NCI-H748 (cell line): Measurements from ENCODE around the gene ERVW-1.
"Not testable (repeated sequence)": the region's sequence is repeated elsewhere in the genome, so short reads cannot be mapped to it uniquely, and the experiment has no call there.

Source experiments
- DNase-seq: peaks from one replicate; lab custom pipeline; 2025; ENCODE audit not compliant: unreplicated experiment; lab: John Stamatoyannopoulos, UW

Gene ERVW-1

DNA sequence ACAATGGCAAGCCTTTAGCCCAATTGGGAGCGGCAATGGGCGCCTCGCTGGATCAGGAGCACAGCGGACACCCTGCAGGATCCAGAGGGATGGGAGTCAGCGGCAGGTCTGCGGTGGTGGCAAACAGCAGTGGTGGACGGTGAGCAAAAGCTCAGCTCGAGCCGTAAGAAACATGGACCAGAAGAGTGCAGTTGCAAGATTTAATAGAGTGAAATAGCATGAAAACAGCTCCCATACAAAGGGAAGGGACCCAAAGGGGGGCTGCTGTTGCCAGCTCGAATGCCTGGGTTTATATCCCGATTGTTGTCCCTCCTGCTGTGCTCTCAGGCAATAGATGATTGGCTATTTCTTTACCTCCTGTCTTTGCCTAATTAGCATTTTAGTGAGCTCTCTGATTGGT, at the start of gene ERVW-1:
TSS of gene ERVW-1 (minus strand) at position 266 of the 400 bp plus-strand sequence. CDS start 7,565 bp downstream, outside the sequence.
- not testable (repeated sequence) for DNase-seq

- no peak for DNase-seq
These were observed 45.4 kb upstream of the ERVW-1 start for GRCh38 chr7:92523110-92523509.

DNA sequence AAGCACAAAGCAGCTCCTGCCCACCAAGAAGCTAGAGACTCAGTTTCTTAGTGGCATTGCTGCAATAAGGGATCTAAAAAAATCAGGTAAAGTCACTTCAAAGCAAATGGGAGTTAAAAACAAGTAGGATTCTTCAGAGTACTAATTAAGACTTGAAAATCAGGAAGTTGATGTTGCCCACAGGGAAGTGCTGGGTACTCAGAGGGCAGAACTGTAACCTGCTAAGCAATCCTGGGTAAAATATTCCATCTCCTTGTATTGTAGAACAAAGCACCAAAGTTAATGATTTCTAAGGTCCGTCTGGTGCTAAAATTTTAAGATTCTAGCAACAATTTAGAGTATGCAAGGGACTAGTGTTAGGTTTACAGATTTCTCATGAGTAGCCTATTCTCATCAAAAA, 42.3 kb upstream of the ERVW-1 start:
- no peak for DNase-seq

DNA sequence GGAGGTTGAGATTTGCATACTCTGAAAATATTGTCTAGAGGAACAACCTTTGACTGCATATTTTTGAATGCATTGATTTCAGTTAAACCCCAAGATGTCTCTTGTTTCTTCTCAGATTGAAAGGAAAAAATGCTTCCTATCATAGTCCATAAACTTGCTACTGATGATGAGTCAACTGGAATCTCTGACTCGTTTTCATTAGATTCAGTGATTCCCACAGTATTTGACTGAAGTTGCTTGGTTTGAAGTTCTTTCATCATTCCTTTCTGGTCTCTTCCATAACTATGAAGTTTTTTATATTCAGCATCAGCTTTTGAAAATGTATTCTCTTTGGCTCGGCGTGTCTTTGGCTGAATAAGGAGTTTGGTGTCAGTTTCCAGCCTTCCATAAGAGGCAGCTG, 39.9 kb upstream of the ERVW-1 start:
- no peak for DNase-seq

GRCh38 chr7:92513167-92513902, 35.6 kb upstream of the ERVW-1 start:
- no peak for DNase-seq

DNA sequence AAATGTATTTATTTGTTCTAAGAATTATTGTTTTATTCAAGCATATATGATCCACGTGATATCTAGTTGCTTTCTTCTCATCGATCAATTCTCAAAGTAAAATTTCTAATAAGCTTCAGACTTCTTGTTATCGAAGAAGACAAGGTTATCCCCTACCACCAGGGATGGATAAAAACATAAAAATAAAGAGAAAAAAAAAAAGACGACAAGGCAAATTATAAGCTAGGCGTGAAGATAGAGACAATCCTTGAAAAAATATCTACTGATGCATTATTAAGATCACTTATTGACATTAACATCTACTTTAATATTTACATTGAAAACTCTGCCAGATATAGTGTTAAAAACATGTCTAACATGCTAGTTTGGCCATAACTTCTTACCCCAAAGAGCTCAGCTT, 31.2 kb upstream of the ERVW-1 start:
- no peak for DNase-seq

DNA sequence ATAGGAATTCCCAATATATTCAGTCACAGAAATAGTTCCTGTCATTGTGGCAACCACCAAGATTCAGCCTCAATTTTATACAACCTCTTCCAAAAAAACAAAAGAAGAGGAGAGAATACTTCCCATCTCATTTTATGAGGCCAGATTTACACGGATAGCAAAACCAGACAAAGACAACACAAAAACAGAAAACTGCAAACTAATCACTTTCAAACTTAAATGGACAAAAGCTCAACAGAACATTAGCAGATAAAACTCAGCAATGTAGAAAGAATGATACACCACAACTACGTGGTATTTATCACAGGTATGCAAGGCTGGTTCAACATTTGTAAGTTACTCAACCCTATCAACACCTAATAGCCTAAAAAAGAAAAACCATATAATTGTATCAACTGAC, 28.6 kb upstream of the ERVW-1 start:
- no peak for DNase-seq

DNA sequence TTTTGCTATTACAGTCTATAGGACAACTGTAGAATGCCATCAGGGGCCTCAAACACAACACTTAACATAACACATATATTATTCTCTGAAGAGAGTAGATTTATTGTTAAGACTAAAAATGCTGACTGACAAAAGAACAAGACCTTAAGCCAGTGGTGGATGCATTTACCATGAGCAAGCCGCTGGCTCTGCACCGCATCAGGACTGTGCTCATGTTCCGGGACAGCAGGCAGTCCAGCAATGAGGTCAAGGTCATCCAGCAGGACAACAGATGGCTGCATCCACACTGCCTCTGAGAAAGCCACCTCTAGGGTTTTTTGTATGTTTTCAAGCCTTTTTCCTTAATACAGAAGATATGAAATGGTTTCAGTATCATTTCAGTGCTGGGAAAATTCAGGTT, 26.8 kb upstream of the ERVW-1 start:
- DNase-seq, result no peak

GRCh38 chr7:92503767-92504166, 26.0 kb upstream of the ERVW-1 start:
- no peak for DNase-seq

- DNase-seq, result no peak
These were observed 20.8 kb upstream of the ERVW-1 start for GRCh38 chr7:92498557-92498956.

DNA sequence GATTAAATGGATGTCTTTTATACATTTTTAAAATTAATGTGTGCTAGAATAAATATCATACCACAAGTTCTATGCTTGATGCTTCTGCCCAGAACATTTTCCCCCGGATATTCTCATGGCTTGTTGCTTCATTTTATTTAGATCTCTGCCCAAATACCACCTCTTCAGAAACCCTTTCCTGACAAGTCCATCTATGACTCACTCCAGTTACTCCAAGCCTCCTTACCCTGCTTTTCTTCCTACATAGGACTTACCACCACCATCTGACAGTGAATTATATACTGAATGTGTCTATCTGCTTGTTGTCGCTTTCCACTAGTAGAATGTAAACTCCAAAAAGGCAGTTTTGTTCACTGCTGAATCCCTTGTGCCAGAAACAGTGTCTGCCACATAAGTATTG, 19.1 kb upstream of the ERVW-1 start:
- no peak for DNase-seq

DNA sequence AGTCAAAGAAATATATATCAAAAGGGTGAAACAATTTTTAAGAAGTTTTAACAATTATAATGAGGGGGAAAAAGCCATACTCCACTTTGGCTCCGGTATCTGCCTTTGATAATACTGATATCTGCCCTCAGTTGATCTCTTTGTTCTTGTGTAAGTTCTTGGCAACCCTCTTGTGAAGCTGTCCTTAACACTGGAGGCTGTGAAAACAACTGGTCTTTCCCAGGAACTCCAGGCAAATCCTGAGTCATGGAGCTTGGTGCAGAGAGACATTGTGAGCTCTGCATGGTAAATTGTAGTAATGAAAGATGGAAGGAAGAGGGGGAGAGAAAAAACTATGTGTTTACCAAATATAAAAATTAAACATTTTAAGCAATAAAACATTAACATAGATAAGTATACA, 11.9 kb upstream of the ERVW-1 start:
- DNase-seq, result no peak

GRCh38 chr7:92487804-92488203, 10.1 kb upstream of the ERVW-1 start:
- DNase-seq, result no peak

- no peak for DNase-seq
These were observed 8.2 kb upstream of the ERVW-1 start for GRCh38 chr7:92485974-92486373.

- no peak for DNase-seq
These were observed 7.6 kb upstream of the ERVW-1 start for GRCh38 chr7:92485267-92485892.

GRCh38 chr7:92484226-92484625, 6.5 kb upstream of the ERVW-1 start:
- not testable (repeated sequence) for DNase-seq

GRCh38 chr7:92483624-92484023, 5.9 kb upstream of the ERVW-1 start:
- not testable (repeated sequence) for DNase-seq

DNA sequence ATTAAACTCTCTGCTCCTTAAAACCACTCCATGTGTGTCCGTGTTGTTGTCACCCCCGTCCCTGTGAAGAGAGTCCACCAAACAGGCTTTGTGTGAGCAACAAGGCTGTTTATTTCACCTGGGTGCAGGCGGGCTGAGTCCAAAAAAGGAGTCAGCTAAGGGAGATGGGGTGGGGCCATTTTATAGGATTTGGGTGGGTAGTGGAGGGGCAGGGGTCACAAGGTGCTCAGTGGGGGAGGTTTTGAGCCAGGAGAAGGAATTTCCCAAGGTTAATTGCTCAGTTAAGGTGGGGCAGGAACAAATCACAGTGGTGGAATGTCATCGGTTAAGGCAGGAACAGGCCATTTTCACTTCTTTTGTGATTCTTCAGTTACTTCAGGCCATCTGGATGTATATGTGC, 1.4 kb upstream of the ERVW-1 start:
- DNase-seq, result not testable (repeated sequence)

GRCh38 chr7:92478711-92479110, 965 bp upstream of the ERVW-1 start:
- no peak for DNase-seq

- DNase-seq, result no peak
These were observed 349 bp upstream of the ERVW-1 start for GRCh38 chr7:92478095-92478494.

DNA sequence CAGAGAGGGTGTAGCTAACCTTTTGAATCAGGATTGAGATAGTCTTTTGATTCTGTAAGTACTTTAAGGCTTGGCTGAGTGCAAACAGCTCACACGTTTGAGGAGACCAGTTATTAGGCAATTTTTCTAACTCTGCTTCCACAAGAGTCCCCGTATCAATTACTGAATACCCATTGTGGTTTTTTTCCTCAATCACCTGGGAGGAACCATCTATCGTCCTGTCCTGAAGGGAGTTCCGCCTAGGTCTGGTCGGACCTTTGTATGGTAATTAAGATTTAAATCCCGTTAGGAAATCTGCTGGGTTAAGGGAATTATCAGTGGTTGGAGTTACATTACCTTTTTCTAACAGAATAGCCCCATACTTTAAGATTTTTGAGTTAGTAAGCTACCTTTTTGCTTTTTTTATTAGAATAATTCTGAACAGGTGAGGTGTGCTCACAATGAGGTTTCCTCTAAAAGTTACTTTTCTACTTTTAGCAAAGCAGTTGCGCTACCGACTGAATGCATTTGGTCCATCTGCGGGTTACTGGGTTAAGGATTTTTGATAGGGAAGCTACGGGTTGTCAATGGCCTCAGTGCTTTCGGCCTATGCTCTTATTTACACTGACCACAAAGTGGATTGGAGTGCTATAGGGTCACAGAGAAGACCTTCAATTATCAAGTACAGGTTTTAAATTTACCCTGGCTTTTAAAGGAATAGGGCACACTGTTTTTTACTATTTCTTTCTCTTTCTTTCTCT, 1.7 kb downstream of the ERVW-1 start:
- DNase-seq, result not testable (repeated sequence)

- DNase-seq, result not testable (repeated sequence)
These were observed 2.4 kb downstream of the ERVW-1 start for GRCh38 chr7:92475261-92475770.
